BLaER1 treated with 17β-estradiol and CSF1 and Interleukin-3, amounts not matched to agents 10 nM and 100 nM (cell line): ENCODE results near the gene RALA.

Experiments used
- H3K27ac ChIP-seq, 11 experiments: shearing (Covaris generic); formaldehyde crosslinking; 2 replicates each; pipeline ENCODE4 v1.8.1; 2022
- H3K27me3 ChIP-seq, 11 experiments: shearing (Covaris generic); formaldehyde crosslinking; 2 replicates each; pipeline ENCODE4 v1.8.1; 2022
- H3K36me3 ChIP-seq, 11 experiments: shearing (Covaris generic); formaldehyde crosslinking; 2 replicates each; pipeline ENCODE4 v1.8.1; 2022
- H3K4me1 ChIP-seq, 10 experiments: shearing (Covaris generic); formaldehyde crosslinking; 2 replicates each; pipeline ENCODE4 v1.8.1; 2022
- H3K4me2 ChIP-seq, 11 experiments: shearing (Covaris generic); formaldehyde crosslinking; 2 replicates each; pipeline ENCODE4 v1.8.1; 2022
- H3K4me3 ChIP-seq, 10 experiments: shearing (Covaris generic); formaldehyde crosslinking; 2 replicates each; pipeline ENCODE4 v1.8.1; 2022
- H3K9ac ChIP-seq, 11 experiments: shearing (Covaris generic); formaldehyde crosslinking; 2 replicates each; pipeline ENCODE4 v1.8.1; 2022
- H3K9me3 ChIP-seq, 11 experiments: shearing (Covaris generic); formaldehyde crosslinking; replicated peaks in 1 of 11; 2 replicates each; pipeline ENCODE4 v1.8.1; 2022
- H4K20me1 ChIP-seq, 11 experiments: shearing (Covaris generic); formaldehyde crosslinking; 2 replicates each; pipeline ENCODE4 v1.8.1; 2022
- Cebpa-rat ChIP-seq, 11 experiments: shearing (Covaris generic); IDR thresholded peaks; 2 replicates each; pipeline ENCODE4 v1.8.1; 2022

The RALA gene

DNA sequence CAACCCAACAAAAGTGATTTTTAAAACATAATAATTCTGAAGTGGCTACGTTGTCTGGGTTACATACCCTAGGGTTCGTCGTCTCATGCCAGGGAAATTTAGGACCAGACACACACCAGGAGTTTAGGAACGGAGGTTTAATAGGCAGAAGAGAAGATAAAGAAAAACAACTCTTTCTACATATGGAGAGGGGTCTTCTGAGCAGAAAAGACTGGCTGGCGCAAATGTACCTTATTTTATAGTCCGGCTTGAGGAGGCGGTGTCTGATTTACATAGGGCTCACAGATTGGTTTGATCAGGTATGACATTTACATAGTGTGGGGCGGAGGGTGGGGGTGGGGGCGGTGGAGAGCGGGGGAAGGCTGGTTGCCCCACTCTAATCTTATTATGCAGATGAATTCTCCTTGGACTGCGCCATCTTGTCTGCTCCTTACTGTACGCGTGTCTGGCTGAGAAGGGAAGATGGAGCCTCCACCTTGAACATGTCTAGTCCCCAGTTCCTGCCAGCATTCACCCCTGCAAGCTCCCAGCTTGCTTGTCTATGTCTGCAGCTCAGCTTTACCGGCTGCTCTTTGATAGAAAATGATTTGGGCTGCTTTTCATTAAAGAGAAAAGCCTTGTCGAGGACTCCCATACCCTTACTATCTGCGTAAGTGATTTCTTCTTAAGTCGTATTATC is 98.7 kb downstream of the RALA start:
- no peak overlapping the region for H3K27ac ChIP-seq

DNA sequence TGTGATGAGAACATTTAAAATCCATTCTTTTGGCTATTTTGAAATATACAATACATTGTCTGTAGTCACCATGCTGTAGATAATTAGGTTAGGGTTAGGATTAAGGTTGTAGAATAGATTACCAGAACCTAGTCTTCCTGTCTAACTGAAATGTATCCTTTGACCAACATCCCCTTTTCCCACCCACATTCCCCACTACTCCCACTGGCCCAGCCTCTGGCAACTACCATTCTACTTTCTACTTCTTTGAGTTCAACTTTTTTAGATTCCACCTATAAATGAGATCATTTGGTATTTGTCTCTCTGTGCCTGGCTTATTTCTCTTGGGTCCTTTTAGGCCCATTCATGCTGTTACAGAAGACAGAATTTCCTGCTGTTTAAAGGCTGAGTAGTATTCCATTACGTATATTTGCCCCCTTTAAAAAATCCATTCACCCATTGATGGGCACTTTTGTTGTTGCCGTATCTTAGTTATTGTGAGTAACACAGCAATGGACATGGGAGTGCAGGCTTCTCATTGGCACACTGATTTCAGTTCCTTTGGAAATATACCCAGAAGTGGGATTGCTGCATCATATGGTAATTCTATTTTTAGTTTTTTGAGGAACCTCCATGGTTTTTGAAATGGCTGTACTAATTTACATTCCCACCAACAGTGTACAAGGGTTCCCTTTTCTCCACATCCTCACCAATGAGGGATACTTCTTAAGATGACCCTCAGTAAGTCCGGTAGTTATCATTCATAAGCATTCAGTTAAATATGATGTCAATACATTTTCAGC is 104.0 kb downstream of the RALA start:
- Histone ChIP-seq H3K4me2 (peak overlapping the region in 5 of 11 experiments; percentile 21 to 81 (median 54); a peak in 9 of 22 replicates), H3K4me1 (peaks cover 12 to 43% (median 19%) of the 10 kb centered on the region in 10 experiments), H3K27ac (peak overlapping the region in 3 of 11 experiments; percentile 56 to 78 (median 64); a peak in 5 of 22 replicates), H3K9me3 (peaks cover 0 to 7% (median 0%) of the 10 kb centered on the region in 11 experiments; a peak in 4 of 22 replicates), H3K9ac (no peak overlapping the region), H3K36me3 (no peaks in the 10 kb centered on the region), H3K4me3 (no peak overlapping the region), H4K20me1 (no peaks in the 10 kb centered on the region), H3K27me3 (no peaks in the 10 kb centered on the region)
- TF ChIP-seq Cebpa-rat (IDR thresholded peaks at IDR 0.05) = no peak

More for the DNA sequence above, 98.7 kb downstream of the RALA start:
- no peak for TF ChIP-seq Cebpa-rat (IDR thresholded peaks at IDR 0.05)
- Histone ChIP-seq H3K4me2 (no peak overlapping the region), H3K36me3 (no peaks in the 10 kb centered on the region), H3K9me3 (peaks cover 0 to 8% (median 2%) of the 10 kb centered on the region in 11 experiments; a peak in 11 of 22 replicates), H3K9ac (no peak overlapping the region), H3K27me3 (no peaks in the 10 kb centered on the region), H3K4me1 (peaks cover 0 to 13% (median 8%) of the 10 kb centered on the region in 10 experiments; a peak in 17 of 20 replicates), H3K4me3 (no peak overlapping the region), H4K20me1 (no peaks in the 10 kb centered on the region)

DNA sequence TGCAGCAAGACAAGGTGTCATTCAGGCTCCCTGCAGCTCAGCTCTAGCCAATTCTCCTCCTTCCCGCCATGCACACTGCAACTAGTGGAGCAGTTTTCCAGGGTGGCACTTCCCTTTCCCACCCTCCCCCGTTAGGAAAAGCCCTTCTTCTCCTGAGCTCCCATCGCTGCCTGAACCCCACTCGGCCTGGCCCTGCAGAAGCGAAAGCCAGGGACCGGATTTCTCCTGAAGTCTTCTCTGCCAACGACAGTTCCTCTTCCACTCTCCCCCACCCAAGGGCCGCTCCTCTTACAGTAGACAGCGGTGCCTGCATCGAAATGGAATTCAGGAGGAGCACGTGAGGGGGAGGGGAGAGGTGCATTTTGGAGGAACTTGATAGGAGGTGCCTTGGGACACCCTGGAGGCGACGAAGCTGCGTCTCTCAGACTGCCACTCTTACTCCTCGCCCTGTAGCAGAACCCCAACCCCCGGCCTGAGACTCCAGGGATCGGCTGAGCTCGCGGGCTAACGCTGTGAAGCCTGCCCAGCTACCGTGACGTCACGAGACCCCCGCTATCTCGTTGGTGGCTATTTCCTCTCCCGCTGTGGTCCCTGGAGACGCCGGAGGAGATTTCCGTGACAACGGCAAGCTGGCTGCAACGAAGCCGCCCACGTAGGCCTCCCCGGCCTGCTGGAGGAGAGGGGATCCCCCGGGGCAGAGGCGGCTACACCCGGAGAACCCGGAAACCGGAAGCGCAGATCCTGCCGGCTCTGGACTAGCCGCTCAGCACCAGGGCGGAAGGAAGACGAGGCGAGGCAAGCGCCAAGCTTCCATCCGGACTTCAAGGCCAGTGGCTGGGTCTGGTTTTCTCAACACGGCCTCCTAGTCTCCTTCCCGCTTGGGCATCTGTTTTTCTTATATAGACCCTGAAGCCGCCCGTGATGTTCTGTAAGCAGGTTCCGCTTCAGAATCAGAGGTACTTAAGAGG is 109.7 kb downstream of the RALA start:
- no peaks in the 10 kb centered on the region for H3K27me3 ChIP-seq
- H3K4me3 ChIP-seq = peak overlapping the region; percentile 48 to 79 (median 64)
- H3K9ac ChIP-seq = peak overlapping the region; percentile 69 to 85 (median 78)
- peak in 1 of 11 experiments; percentile 17; a peak in 1 of 22 replicates for TF ChIP-seq Cebpa-rat (IDR thresholded peaks at IDR 0.05)
- H3K4me1 ChIP-seq = peaks cover 44 to 62% (median 51%) of the 10 kb centered on the region in 10 experiments
- H3K9me3 ChIP-seq = peaks cover 0 to 15% (median 3%) of the 10 kb centered on the region in 11 experiments; a peak in 5 of 22 replicates
- peak overlapping the region; percentile 59 to 90 (median 82); a peak in 21 of 22 replicates for H3K27ac ChIP-seq
- H4K20me1 ChIP-seq = no peaks in the 10 kb centered on the region
- peak overlapping the region; percentile 79 to 98 (median 94) for H3K4me2 ChIP-seq
- H3K36me3 ChIP-seq = peaks cover 0 to 12% (median 8%) of the 10 kb centered on the region in 11 experiments; a peak in 9 of 22 replicates

DNA sequence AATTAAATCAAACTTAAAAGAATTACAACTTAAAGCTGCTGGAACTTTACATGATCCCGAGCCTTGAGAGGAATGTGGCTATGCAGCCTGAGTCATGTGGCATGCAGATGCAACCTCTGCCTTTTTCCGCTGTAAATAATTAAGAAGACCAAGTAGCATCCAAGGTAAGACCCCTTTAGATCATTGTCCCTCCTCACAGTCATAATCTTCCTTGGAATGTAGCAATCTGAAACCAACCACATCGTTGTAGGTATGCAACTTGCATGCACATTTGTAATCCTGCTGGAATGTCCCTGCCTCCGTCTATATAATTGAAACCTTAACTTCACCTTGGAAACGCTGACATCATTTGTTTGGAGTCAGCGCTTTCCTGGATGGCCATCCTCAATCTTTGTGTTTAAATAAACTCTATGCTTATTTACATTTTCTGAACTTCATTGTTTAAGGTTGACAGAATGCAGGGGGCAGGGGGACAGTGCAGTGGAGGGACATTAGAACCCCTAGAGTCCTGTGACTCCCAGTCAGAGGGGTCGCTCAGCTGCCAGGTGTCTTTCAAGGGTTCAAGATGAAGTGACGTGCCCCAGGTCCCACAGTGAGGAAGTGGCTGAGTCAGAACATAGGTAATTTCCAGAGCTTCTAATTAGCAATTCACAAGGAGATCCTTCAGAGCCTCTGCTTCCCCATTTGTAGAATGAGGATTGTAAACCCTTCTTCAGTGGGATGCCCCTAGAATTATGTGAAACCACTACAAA is 110.7 kb downstream of the RALA start:
- H3K4me3 ChIP-seq = peak overlapping the region; percentile 48 to 79 (median 64)
- no peaks in the 10 kb centered on the region for H3K27me3 ChIP-seq
- H4K20me1 ChIP-seq = no peaks in the 10 kb centered on the region
- peak overlapping the region; percentile 79 to 98 (median 94) for H3K4me2 ChIP-seq
- H3K9ac ChIP-seq = peak overlapping the region; percentile 69 to 85 (median 78)
- peak overlapping the region; percentile 59 to 90 (median 82); a peak in 21 of 22 replicates for H3K27ac ChIP-seq
- no peak for TF ChIP-seq Cebpa-rat (IDR thresholded peaks at IDR 0.05)
- H3K4me1 ChIP-seq = peaks cover 44 to 62% (median 49%) of the 10 kb centered on the region in 10 experiments
- H3K36me3 ChIP-seq = peaks cover 0 to 12% (median 8%) of the 10 kb centered on the region in 11 experiments; a peak in 9 of 22 replicates
- peaks cover 0 to 15% (median 3%) of the 10 kb centered on the region in 11 experiments; a peak in 5 of 22 replicates for H3K9me3 ChIP-seq

DNA sequence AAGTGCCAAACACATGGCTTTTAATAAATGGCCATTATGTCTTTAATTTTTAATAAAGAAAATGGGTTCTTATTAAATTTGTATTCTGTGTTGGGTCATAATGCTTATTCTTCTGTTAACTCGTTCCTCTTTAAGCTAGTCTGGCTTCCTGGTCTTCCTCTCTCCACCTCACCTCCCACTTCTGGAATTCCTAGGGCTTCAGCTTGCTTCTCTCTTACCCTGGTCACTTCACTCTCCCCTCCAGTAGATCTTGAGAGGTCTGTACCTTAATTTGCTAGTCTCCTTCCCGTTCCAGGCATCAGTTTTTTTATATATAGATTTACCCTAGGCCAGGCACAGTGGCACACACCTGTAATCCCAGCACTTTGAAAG is 111.2 kb downstream of the RALA start:
- peak overlapping the region in 9 of 11 experiments; percentile 73 to 90 (median 87); a peak in 14 of 22 replicates for H3K27ac ChIP-seq
- H4K20me1 ChIP-seq = no peaks in the 10 kb centered on the region
- no peaks in the 10 kb centered on the region for H3K27me3 ChIP-seq
- peaks cover 0 to 15% (median 3%) of the 10 kb centered on the region in 11 experiments; a peak in 5 of 22 replicates for H3K9me3 ChIP-seq
- H3K4me3 ChIP-seq = peak overlapping the region in 9 of 10 experiments; percentile 55 to 79 (median 66); a peak in 17 of 20 replicates
- peak overlapping the region in 9 of 11 experiments; percentile 4 to 85 (median 81); a peak in 16 of 22 replicates for H3K9ac ChIP-seq
- H3K4me2 ChIP-seq = peak overlapping the region; percentile 79 to 98 (median 94)
- TF ChIP-seq Cebpa-rat (IDR thresholded peaks at IDR 0.05) = no peak
- peaks cover 44 to 62% (median 49%) of the 10 kb centered on the region in 10 experiments for H3K4me1 ChIP-seq
- peaks cover 0 to 12% (median 8%) of the 10 kb centered on the region in 11 experiments; a peak in 9 of 22 replicates for H3K36me3 ChIP-seq

DNA sequence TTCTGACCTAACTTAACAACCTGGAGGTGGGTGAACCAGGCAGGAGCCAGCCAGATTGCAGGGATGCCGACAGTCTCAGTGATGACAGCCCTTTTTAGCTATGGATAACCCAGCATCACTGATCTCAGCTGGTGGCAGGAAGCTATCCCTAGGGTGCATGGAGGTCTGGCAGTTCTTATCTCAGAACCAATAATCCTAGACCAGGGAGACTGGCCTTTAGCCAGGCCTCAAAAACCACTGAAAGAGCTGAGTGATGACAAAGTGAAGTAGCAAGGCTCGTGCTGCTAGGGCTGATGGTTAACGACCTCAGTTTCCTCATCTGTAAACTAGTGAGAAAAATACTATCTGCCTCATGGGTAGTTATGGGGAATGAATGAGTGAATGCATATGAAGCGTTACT is 112.5 kb downstream of the RALA start:
- no peak overlapping the region for H3K4me3 ChIP-seq
- peak overlapping the region in 2 of 11 experiments; percentile 18 to 32; a peak in 2 of 22 replicates for H3K27ac ChIP-seq
- peaks cover 0 to 8% (median 0%) of the 10 kb centered on the region in 11 experiments; a peak in 3 of 22 replicates for H3K9me3 ChIP-seq
- peaks cover 44 to 59% (median 49%) of the 10 kb centered on the region in 10 experiments for H3K4me1 ChIP-seq
- H3K36me3 ChIP-seq = peaks cover 0 to 12% (median 8%) of the 10 kb centered on the region in 11 experiments; a peak in 10 of 22 replicates
- H4K20me1 ChIP-seq = no peaks in the 10 kb centered on the region; a peak in 1 of 22 replicates
- H3K27me3 ChIP-seq = no peaks in the 10 kb centered on the region
- no peak for TF ChIP-seq Cebpa-rat (IDR thresholded peaks at IDR 0.05)
- H3K9ac ChIP-seq = no peak overlapping the region
- H3K4me2 ChIP-seq = peak overlapping the region; percentile 79 to 98 (median 94)

DNA sequence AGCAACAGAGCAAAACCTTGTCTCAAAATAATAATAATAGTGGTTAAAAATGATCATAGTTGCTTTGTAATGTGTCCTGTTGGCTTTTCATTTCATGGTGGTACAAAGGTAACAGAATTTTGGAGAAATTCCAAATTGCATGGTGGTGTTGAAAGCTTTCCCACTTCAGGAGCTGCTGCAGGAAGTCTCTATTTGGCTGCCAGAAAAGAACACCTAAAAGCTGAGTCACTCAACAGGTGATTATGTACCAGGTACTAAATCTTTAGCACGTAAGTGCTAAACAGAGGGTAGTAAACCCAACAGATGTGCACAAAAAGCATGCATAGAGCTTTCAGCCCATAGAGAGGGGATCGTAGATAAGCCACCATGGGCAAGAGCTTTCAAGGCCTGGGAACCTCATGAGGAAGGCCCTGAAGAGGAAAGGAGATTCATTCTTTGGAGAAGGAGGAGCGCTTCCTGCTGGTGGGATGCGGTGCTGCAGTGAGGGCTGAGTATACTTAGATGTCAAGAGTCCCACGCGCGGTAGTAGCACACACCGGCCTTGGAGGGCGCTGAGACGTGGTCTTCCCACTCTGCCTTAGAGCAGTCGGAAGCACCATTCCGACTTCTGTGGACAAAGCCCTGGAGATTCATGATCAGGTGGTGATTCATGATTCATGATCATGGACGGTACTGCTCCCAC is 118.7 kb downstream of the RALA start:
- Histone ChIP-seq H3K4me1 (peaks cover 0 to 17% (median 6%) of the 10 kb centered on the region in 10 experiments; a peak in 8 of 20 replicates), H3K9ac (no peak overlapping the region), H4K20me1 (peaks cover 0 to 10% (median 0%) of the 10 kb centered on the region in 11 experiments; a peak in 6 of 22 replicates), H3K27me3 (no peaks in the 10 kb centered on the region), H3K27ac (no peak overlapping the region), H3K4me3 (no peak overlapping the region), H3K4me2 (no peak overlapping the region), H3K36me3 (peaks cover 0 to 22% (median 11%) of the 10 kb centered on the region in 11 experiments; a peak in 11 of 22 replicates), H3K9me3 (peaks cover 0 to 6% (median 0%) of the 10 kb centered on the region in 11 experiments; a peak in 3 of 22 replicates)
- no peak for TF ChIP-seq Cebpa-rat (IDR thresholded peaks at IDR 0.05)
